GM10248 (cell line): ENCODE results near the gene SYNPR.

ENCODE experiments used
- CTCF ChIA-PET: fragments of 300-600 bp; sonication (Branson Sonifier 250); formaldehyde crosslinking; extraction: SDS; loops from one replicate; lab custom pipeline; 2021; ENCODE audit warnings: antibody characterized with exemption; lab: Yijun Ruan, JAX
- POLR2A ChIA-PET: fragments of 350-650 bp; sonication (Branson Sonifier 250); formaldehyde crosslinking; extraction: SDS; loops from one replicate; lab custom pipeline; 2020; ENCODE audit warnings: antibody characterized with exemption; lab: Yijun Ruan, JAX
- DNase-seq: peaks from one replicate; pipeline ENCODE4 v3.0.0; 2012; ENCODE audit errors: extremely low spot score
- TF ChIP-seq, protein P1 (sequence below): IDR thresholded peaks from 2 replicates; pipeline ENCODE4 v1.5.1; 2012; ENCODE audit warnings: mild to moderate bottlenecking, low read depth; ENCODE audit errors: extremely low read depth, missing control alignments, control extremely low read depth

SYNPR gene

DNA sequence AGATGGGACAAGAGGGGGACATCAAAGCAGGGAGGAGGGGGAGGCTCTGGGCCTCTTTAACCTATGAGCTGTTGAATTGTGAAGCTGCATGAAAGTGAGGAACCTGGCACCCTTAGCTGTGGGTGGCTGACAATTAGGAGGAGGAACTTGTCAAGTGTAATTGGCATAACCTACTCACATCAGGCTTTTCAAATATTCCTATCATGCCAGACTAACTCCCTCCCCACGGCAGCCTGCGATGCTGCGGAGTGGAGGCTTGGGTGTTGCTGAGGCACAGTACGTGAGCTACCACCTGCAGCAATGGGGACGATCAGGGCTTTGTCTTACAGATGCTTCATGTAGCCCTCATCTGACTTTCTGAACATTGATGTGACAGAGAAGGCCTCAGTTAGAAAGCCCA lies 193.7 kb downstream of the SYNPR start:
- TF ChIP-seq, protein P1, sequence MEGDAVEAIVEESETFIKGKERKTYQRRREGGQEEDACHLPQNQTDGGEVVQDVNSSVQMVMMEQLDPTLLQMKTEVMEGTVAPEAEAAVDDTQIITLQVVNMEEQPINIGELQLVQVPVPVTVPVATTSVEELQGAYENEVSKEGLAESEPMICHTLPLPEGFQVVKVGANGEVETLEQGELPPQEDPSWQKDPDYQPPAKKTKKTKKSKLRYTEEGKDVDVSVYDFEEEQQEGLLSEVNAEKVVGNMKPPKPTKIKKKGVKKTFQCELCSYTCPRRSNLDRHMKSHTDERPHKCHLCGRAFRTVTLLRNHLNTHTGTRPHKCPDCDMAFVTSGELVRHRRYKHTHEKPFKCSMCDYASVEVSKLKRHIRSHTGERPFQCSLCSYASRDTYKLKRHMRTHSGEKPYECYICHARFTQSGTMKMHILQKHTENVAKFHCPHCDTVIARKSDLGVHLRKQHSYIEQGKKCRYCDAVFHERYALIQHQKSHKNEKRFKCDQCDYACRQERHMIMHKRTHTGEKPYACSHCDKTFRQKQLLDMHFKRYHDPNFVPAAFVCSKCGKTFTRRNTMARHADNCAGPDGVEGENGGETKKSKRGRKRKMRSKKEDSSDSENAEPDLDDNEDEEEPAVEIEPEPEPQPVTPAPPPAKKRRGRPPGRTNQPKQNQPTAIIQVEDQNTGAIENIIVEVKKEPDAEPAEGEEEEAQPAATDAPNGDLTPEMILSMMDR: no peak
- DNase-seq: no peak
- POLR2A ChIA-PET: no interaction called here
- CTCF ChIA-PET: no interaction called here

DNA sequence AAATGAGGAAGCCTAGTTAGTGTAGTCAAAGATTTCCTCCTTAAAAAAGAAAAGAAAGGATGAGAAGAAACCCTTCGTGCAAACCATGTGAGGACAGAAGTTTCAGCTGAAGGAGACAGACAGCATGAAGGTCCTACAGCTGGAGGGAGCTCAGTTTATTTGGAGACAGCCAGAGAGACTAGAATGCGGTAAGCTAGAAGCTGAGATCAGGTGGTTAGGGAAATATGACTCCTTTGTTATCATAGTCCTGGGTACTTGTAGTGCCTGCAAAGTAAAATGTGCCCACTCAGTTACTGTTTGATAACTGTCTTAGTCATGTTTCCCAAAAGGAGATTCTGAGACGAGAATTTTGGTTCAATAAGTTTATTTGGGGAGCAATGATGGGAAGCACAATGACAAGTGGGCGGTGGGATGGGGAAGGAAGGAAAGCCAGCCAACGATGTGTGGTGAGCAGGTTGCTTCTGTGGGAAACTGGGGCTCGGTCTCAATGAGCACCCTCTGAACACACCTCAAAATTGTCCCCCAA lies 195.6 kb downstream of the SYNPR start:
- POLR2A ChIA-PET: no interaction called here
- CTCF ChIA-PET: interaction anchor here (1.4 kb wide), 1 partner anchor 22 kb away, joined by 3 read pairs; no protein-coding TSS in a partner anchor
- DNase-seq: no peak
- TF ChIP-seq, protein P1: no peak

DNA sequence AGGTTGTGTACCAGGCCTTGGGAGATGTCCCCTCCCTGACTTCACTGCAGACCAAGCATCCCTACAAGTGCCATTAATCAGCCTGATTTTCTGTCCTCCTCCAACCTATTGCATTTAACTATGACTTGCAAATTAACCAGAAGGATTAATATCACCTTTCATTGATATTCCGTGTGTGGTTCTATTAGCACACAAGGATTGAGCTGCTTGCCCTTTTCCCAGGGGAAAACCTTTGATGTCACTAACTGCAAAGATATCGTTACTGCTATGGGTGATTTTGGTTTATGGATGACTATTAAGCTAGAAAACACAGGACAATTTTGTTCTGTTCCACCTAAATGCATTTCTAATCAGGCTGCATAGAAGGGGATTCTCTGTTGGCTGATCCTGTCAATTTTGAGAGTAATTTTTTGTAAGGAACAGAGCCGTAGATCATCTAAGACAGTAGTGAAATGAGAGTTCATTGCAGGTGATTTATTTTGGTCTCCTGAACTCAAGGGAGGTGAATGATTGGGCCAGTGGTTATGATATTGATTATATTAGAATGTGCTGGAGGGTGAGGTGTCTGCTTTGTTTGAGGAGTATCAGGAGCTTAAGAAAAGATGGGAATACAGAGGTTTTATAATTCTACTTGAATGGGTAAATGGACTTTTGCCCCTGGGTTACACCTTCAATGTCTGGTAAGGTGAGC lies 196.9 kb downstream of the SYNPR start:
- TF ChIP-seq, protein P1: no peak
- DNase-seq: no peak
- ChIA-PET POLR2A (no interaction called here), CTCF (interaction anchor here (1.4 to 1.6 kb wide), 2 partner anchors 23 to 26 kb away, joined by 3 read pairs; no protein-coding TSS in a partner anchor)

DNA sequence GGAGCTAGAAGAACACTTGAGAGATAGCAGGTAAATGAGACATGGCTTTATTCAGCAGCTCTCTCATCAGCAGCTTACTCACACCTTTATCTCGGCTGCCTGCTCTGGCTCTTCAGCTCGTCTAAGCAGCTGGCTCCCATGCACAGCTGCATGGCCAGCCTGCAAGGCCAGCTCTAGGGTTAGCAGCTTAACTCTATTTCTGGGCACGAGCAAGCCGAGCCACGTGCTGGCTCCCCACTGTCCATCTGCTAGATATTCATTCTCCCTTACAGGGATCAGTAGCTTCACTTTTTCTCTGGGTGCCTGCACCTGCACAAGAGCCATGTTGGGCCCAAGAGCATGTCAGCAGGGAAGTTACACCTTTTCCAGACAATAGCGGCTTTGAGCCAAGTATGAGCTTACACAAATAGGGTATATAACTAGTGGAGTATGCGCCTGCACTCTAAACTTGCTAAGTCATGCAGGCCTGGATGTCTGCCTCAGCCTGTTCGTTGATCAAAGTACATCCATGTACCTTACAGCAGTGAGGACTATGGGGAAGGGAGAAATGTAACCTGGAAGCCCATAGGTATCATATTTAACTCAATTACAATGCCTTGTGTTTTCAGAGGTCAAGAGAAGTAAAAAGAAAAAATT lies 199.5 kb downstream of the SYNPR start:
- CTCF ChIA-PET: interaction anchor here (0.9 to 2.3 kb wide), 3 partner anchors 11 to 25 kb away, joined by 3 to 5 read pairs (median 3); no protein-coding TSS in a partner anchor
- DNase-seq: no peak
- POLR2A ChIA-PET: no interaction called here
- TF ChIP-seq, protein P1: no peak

DNA sequence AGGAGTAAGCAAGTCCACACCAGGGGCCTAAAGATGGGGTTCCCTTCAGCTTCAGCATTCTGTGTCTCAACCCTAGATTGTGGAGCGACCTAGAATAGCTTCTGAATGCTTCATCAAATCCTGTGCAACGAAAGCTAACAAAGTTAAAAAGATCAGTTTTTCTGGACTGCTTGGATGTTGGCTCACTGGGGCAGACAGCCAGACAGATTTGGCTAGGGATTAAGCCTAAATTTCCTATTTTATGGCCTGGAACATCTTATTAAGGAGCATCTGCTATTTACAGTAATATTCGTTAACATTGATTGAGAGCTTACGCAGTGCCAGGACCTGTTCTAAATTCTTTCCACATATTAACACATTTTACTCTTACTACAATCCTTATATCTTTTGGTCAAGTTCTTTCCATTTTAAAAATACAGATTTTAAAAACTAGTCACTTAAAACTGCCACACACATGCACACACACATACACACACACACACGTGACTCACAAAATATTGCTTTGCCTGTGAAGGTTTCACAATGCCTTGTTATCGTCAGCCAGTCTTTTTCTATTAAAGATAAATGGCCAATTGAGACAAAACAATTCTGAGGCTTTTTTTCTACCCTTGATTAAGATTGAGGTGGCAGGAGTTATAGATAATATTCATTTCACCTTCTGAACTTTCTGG lies 201.0 kb downstream of the SYNPR start:
- DNase-seq: no peak
- TF ChIP-seq, protein P1: no peak
- ChIA-PET POLR2A (no interaction called here), CTCF (no interaction called here)

DNA sequence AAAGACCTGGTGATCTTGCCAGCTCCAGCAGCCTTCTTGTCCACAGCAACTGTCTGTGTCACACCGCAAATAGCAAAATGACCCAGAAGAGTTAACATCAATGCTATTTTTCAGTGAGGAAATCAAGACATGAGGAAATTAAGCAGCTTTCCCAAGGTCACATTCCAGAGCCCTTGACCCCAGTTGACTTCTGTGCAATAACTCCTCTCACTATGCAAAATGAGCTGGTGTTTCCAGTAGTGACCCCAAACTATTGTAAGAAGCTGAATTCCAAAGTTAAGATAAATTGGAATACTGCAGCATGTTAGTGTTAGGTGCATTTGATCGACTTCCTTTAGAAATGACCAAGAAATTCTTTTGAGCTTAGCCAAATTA lies 201.5 kb downstream of the SYNPR start:
- POLR2A ChIA-PET: no interaction called here
- TF ChIP-seq, protein P1: no peak
- CTCF ChIA-PET: no interaction called here
- no peak for DNase-seq
